SJCRH30 (cell line): Measurements from ENCODE around the gene OR10W1. TPM values are rescaled to one million over a fixed set of nuclear protein-coding genes. Genes with fewer than 3 reads are reported as not detected.

ENCODE experiments used
- total RNA-seq: library from RNA; depleted of rRNA; stranded (reverse); fragments of >200 nt; shearing (Covaris generic); gene quantifications from 2 replicates; pipeline ENCODE4 v1.2.3, GENCODE V29; 2014; rRNA removed

OR10W1 gene
- total RNA-seq, 1 experiment from 2014 or later = not detected

Other genes with a start within 250 kb of the OR10W1 start
- gene OR9Q1, start 244.4 kb downstream of the OR10W1 start, total RNA-seq = not detected in 2 replicates
- gene OR6Q1, start 237.3 kb downstream of the OR10W1 start, total RNA-seq = not detected in 2 replicates
- gene OR9I1, start 142.7 kb downstream of the OR10W1 start, total RNA-seq = not detected in 2 replicates
- not detected in 2 replicates for gene OR9Q2, start 79.2 kb downstream of the OR10W1 start, total RNA-seq
- not detected in 2 replicates for gene OR1S2, start 64.1 kb downstream of the OR10W1 start, total RNA-seq
- gene OR1S1, start 55.5 kb downstream of the OR10W1 start, total RNA-seq = not detected in 2 replicates
- gene OR10Q1, start 39.3 kb downstream of the OR10W1 start, total RNA-seq = not detected in 2 replicates
- not detected in 2 replicates for gene OR5B17, start 90.8 kb upstream of the OR10W1 start, total RNA-seq
- gene OR5B3, start 138.6 kb upstream of the OR10W1 start, total RNA-seq = not detected in 2 replicates
- gene OR5B2, start 159.9 kb upstream of the OR10W1 start, total RNA-seq = not detected in 2 replicates
- not detected in 2 replicates for gene OR5B12, start 174.0 kb upstream of the OR10W1 start, total RNA-seq
- not detected in 2 replicates for gene OR5B21, start 239.8 kb upstream of the OR10W1 start, total RNA-seq